Measurements from ENCODE around the gene MEAK7. TPM values are rescaled to one million over a fixed set of nuclear protein-coding genes. Genes with fewer than 3 reads are reported as not detected.

Gene MEAK7
- total RNA-seq, 2 donors from 2014 or later = 17.0 to 23.4 TPM

- intact Hi-C loops (cut with DNase I) = loop anchor here (5.0 kb wide), 1 partner anchor 212 kb away; no protein-coding TSS in a partner anchor
- no peak for DNase-seq
- H3K4me3 ChIP-seq = no peak overlapping the region
- H3K4me1 ChIP-seq = no peaks in the 10 kb centered on the region
- no peaks in the 10 kb centered on the region for H3K27me3 ChIP-seq
- peak overlapping the region; percentile 48 for H3K27ac ChIP-seq
- no peak for TF ChIP-seq CTCF (IDR thresholded peaks at IDR 0.05)
- H3K36me3 ChIP-seq = no peaks in the 10 kb centered on the region
- H3K9ac ChIP-seq (ENCODE audit: low read depth in 2 of 2, low read length in 2 of 2) = no peak overlapping the region
- no peaks in the 10 kb centered on the region for H3K9me3 ChIP-seq
These were observed 10.7 kb upstream of the MEAK7 start for GRCh38 chr16:84514874-84515835.

- H3K36me3 ChIP-seq = no peaks in the 10 kb centered on the region
- intact Hi-C loops (cut with DNase I) = loop anchor here (5.0 kb wide), 1 partner anchor 213 kb away; no protein-coding TSS in a partner anchor
- no peak overlapping the region for H3K4me3 ChIP-seq
- no peaks in the 10 kb centered on the region for H3K9me3 ChIP-seq
- H3K4me1 ChIP-seq = no peaks in the 10 kb centered on the region
- H3K9ac ChIP-seq (ENCODE audit: low read depth in 2 of 2, low read length in 2 of 2) = no peak overlapping the region
- DNase-seq = no peak
- no peaks in the 10 kb centered on the region for H3K27me3 ChIP-seq
- peak overlapping the region; percentile 40 for H3K27ac ChIP-seq
- no peak for TF ChIP-seq CTCF (IDR thresholded peaks at IDR 0.05)
These were observed 9.9 kb upstream of the MEAK7 start for GRCh38 chr16:84514295-84514873.

GRCh38 chr16:84513666-84514065 lies 9.2 kb upstream of the MEAK7 start:
- intact Hi-C loops (cut with DNase I) = loop anchor here (5.0 kb wide), 1 partner anchor 214 kb away; no protein-coding TSS in a partner anchor
- H3K27ac ChIP-seq = peak overlapping the region; percentile 40
- no peak for TF ChIP-seq CTCF (IDR thresholded peaks at IDR 0.05)

GRCh38 chr16:84513123-84513522 lies 8.7 kb upstream of the MEAK7 start:
- no peaks in the 10 kb centered on the region for H3K36me3 ChIP-seq
- no peak overlapping the region for H3K9ac ChIP-seq (ENCODE audit: low read depth in 2 of 2, low read length in 2 of 2)
- no peak for TF ChIP-seq CTCF (IDR thresholded peaks at IDR 0.05)
- DNase-seq = no peak
- no peaks in the 10 kb centered on the region for H3K9me3 ChIP-seq
- intact Hi-C loops (cut with DNase I) = loop anchor here (5.0 kb wide), 1 partner anchor 214 kb away; no protein-coding TSS in a partner anchor
- H3K4me3 ChIP-seq = no peak overlapping the region
- H3K4me1 ChIP-seq = no peaks in the 10 kb centered on the region
- H3K27me3 ChIP-seq = no peaks in the 10 kb centered on the region
- H3K27ac ChIP-seq = peak overlapping the region; percentile 40

More at GRCh38 chr16:84513666-84514065, 9.2 kb upstream of the MEAK7 start:
- DNase-seq = no peak
- H3K4me3 ChIP-seq = no peak overlapping the region
- H3K4me1 ChIP-seq = no peaks in the 10 kb centered on the region
- H3K9ac ChIP-seq (ENCODE audit: low read depth in 2 of 2, low read length in 2 of 2) = no peak overlapping the region
- no peaks in the 10 kb centered on the region for H3K9me3 ChIP-seq
- no peaks in the 10 kb centered on the region for H3K36me3 ChIP-seq
- H3K27me3 ChIP-seq = no peaks in the 10 kb centered on the region

- DNase-seq = no peak
- Histone ChIP-seq H3K4me3 (no peak overlapping the region), H3K4me1 (no peaks in the 10 kb centered on the region), H3K27me3 (no peaks in the 10 kb centered on the region), H3K27ac (no peak overlapping the region), H3K9ac (ENCODE audit: low read depth in 2 of 2, low read length in 2 of 2) (peak overlapping the region in 1 of 2 donors; percentile 8), H3K9me3 (no peaks in the 10 kb centered on the region), H3K36me3 (no peaks in the 10 kb centered on the region)
- no peak for TF ChIP-seq CTCF (IDR thresholded peaks at IDR 0.05)
- intact Hi-C loops (cut with DNase I) = loop anchor here (2.0 to 5.0 kb wide), 2 partner anchors 107 to 215 kb away; partner anchors contain the start of gene COTL1
These were observed 7.4 kb upstream of the MEAK7 start for GRCh38 chr16:84511831-84512230.

All from colonic mucosa (tissue), 4 donors.